Measurements from ENCODE around the gene CSNK2A2. TPM values are rescaled to one million over a fixed set of nuclear protein-coding genes. Genes with fewer than 3 reads are reported as not detected.

The CSNK2A2 gene
- total RNA-seq, 1 donor from 2014 or later, result 87.6 TPM

DNA sequence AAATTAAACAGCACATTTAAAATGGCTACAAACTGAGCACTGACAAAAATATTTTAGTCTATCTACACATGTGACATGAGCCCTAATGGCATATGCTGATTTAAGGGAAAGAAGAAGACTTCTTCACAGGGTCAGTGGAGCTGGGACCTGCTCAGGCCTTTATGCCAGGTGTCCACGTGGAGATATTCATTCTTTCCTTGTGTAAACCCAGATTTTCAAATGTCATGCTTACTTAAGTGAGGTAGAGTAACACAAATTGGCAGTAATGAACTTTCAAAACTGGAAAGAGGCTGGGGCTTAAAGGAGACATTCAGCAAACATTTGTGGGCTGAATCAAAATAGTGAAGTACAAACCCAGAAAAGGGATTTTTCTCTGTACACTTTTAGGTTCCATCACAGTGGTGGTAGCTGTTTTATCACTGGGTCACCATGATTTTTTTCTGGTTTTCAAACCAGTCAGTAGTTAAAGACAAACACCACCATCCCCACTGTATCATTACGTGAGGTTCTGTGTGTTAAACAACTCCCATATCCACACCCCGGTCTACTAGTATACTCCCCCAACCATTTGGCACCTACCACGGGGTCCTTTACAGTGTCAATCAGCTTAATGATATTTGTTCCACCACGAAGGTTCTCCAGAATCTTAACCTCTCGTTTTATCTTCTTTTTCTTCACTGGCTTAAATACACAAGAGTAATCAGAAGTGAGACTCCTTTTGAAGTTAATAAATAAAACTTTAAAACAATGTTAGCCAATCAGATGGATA lies 11.5 kb downstream of the CSNK2A2 start:
- Mint-ChIP-seq H3K36me3 (ENCODE audit: unreplicated experiment) (no peaks in the 10 kb centered on the region), H3K27ac (ENCODE audit: unreplicated experiment) (no peak overlapping the region), H3K27me3 (ENCODE audit: unreplicated experiment) (no peaks in the 10 kb centered on the region), H3K4me1 (ENCODE audit: low read depth, unreplicated experiment) (no peaks in the 10 kb centered on the region), H3K4me3 (ENCODE audit: unreplicated experiment) (no peak overlapping the region), H3K9me3 (ENCODE audit: unreplicated experiment) (no peaks in the 10 kb centered on the region)
- DNase-seq, result no peak
- TF ChIP-seq, protein P1, sequence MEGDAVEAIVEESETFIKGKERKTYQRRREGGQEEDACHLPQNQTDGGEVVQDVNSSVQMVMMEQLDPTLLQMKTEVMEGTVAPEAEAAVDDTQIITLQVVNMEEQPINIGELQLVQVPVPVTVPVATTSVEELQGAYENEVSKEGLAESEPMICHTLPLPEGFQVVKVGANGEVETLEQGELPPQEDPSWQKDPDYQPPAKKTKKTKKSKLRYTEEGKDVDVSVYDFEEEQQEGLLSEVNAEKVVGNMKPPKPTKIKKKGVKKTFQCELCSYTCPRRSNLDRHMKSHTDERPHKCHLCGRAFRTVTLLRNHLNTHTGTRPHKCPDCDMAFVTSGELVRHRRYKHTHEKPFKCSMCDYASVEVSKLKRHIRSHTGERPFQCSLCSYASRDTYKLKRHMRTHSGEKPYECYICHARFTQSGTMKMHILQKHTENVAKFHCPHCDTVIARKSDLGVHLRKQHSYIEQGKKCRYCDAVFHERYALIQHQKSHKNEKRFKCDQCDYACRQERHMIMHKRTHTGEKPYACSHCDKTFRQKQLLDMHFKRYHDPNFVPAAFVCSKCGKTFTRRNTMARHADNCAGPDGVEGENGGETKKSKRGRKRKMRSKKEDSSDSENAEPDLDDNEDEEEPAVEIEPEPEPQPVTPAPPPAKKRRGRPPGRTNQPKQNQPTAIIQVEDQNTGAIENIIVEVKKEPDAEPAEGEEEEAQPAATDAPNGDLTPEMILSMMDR (IDR thresholded peaks at IDR 0.05; ENCODE audit: partially characterized antibody, unreplicated experiment), result no peak

DNA sequence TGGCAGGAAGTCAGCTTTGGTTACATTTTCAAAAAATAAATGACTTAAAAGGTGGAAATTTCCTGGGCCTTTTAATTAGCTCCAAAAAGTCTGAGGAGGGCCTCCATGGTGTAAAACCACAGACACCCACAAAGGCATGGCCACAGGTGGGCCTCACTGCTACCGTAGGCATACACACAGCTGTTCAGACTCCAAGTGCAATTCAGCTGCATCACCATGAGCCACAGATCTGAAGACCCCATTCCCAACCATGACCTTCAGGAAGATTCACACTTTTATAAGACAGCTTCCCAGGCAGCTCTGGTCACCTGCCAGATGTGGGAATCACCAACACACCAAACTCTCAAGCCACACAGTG lies 20.6 kb downstream of the CSNK2A2 start:
- peaks cover 1% of the 10 kb centered on the region for H3K4me1 Mint-ChIP-seq (ENCODE audit: low read depth, unreplicated experiment)
- no peaks in the 10 kb centered on the region for H3K27me3 Mint-ChIP-seq (ENCODE audit: unreplicated experiment)
- no peaks in the 10 kb centered on the region for H3K9me3 Mint-ChIP-seq (ENCODE audit: unreplicated experiment)
- TF ChIP-seq, protein P1 (IDR thresholded peaks at IDR 0.05; ENCODE audit: partially characterized antibody, unreplicated experiment), result no peak
- DNase-seq, result no peak
- H3K4me3 Mint-ChIP-seq (ENCODE audit: unreplicated experiment), result no peak overlapping the region
- no peaks in the 10 kb centered on the region for H3K36me3 Mint-ChIP-seq (ENCODE audit: unreplicated experiment)
- H3K27ac Mint-ChIP-seq (ENCODE audit: unreplicated experiment), result no peak overlapping the region

DNA sequence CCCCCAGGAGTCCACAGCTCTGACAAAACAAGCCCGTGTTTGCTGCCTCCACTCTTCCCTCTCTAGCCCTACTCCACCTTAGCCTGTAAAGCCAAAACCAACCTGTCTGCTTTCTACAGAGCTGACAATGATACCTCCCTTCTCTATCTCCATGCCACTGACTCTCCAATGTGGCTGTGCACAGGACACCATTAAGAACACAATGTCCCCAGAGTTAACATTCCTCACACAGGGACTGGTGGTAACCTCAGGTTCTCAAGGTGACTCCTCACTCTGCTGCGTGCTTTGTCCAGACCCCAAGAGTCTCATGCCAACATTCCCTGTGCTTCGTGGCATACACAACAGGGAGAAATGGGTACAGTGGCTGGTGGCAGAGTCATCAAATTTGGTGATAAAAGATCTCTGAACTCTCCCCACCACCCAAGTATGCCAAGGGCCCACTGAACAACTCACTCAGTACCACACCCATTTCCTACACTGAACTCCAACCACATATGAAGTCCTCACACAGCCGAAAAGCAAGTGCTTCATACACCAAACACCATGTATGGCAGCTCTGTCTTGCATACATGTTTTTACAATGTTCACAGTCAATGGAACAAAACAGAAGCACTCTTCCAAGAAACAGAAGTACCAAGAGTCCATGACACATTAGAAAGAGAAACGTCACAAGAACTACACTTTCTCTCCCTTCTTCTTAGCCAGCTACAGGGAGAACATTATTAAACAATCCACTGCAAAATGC lies 21.1 kb downstream of the CSNK2A2 start:
- no peak for DNase-seq
- H3K4me1 Mint-ChIP-seq (ENCODE audit: low read depth, unreplicated experiment), result peaks cover 1% of the 10 kb centered on the region
- no peaks in the 10 kb centered on the region for H3K9me3 Mint-ChIP-seq (ENCODE audit: unreplicated experiment)
- H3K27ac Mint-ChIP-seq (ENCODE audit: unreplicated experiment), result no peak overlapping the region
- no peaks in the 10 kb centered on the region for H3K36me3 Mint-ChIP-seq (ENCODE audit: unreplicated experiment)
- TF ChIP-seq, protein P1 (IDR thresholded peaks at IDR 0.05; ENCODE audit: partially characterized antibody, unreplicated experiment), result no peak
- no peaks in the 10 kb centered on the region for H3K27me3 Mint-ChIP-seq (ENCODE audit: unreplicated experiment)
- no peak overlapping the region for H3K4me3 Mint-ChIP-seq (ENCODE audit: unreplicated experiment)

DNA sequence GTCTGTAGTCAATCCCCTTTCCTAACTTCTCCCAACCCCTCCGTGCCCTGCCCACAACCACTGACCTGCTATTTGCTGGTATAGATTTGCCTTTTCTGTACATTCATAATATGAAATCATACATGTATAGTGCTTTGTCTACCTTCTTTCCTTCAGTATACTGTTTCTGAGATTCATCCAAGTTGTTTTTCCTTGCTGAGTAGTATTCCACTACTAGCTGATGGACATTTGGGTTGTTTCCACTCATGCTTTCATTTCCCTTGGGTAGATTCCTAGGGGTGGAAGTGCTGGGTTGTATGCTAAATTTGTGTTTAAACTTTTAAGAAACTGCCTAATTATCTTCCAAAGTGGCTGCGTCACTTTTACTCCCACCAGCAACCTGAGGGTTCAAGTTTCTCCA lies 27.7 kb downstream of the CSNK2A2 start:
- H3K36me3 Mint-ChIP-seq (ENCODE audit: unreplicated experiment), result no peaks in the 10 kb centered on the region
- H3K27me3 Mint-ChIP-seq (ENCODE audit: unreplicated experiment), result no peaks in the 10 kb centered on the region
- H3K4me1 Mint-ChIP-seq (ENCODE audit: low read depth, unreplicated experiment), result no peaks in the 10 kb centered on the region
- no peak overlapping the region for H3K4me3 Mint-ChIP-seq (ENCODE audit: unreplicated experiment)
- H3K27ac Mint-ChIP-seq (ENCODE audit: unreplicated experiment), result no peak overlapping the region
- DNase-seq, result no peak
- TF ChIP-seq, protein P1 (IDR thresholded peaks at IDR 0.05; ENCODE audit: partially characterized antibody, unreplicated experiment), result no peak
- H3K9me3 Mint-ChIP-seq (ENCODE audit: unreplicated experiment), result no peaks in the 10 kb centered on the region

DNA sequence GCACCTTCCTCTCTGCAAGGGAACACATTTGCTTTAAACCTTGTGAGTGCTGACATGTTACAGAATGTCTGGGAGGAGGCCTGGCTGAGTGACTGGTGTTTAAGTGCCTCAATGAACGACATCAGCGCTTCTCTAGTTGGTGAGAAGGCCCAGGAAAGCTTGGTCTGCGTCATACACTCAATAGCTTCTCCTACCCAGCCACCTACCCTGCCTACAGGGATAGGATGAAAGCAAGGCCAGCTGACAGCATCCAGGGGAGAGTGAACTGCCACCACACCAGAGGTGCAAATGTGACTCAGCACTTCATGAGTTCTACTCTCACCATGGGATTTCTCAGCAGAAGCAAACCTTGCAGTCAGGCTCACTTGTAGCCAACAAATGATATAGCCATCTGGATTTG lies 37.1 kb downstream of the CSNK2A2 start:
- DNase-seq, result no peak
- TF ChIP-seq, protein P1 (IDR thresholded peaks at IDR 0.05; ENCODE audit: partially characterized antibody, unreplicated experiment), result no peak
- Mint-ChIP-seq H3K27me3 (ENCODE audit: unreplicated experiment) (no peaks in the 10 kb centered on the region), H3K4me1 (ENCODE audit: low read depth, unreplicated experiment) (no peaks in the 10 kb centered on the region), H3K27ac (ENCODE audit: unreplicated experiment) (no peak overlapping the region), H3K4me3 (ENCODE audit: unreplicated experiment) (no peak overlapping the region), H3K9me3 (ENCODE audit: unreplicated experiment) (no peaks in the 10 kb centered on the region), H3K36me3 (ENCODE audit: unreplicated experiment) (peaks cover 7% of the 10 kb centered on the region)

All from glutamatergic neuron (in vitro differentiated cells).